B cell (primary cell): ENCODE results near the gene SGIP1. TPM values are rescaled to one million over a fixed set of nuclear protein-coding genes. Genes with fewer than 3 reads are reported as not detected.

Experiments used
- ATAC-seq: fragments of 200-7000 bp; cut with Tn5 transposase; one replicate; pipeline ENCODE4 v1.10.0; 2021; ENCODE audit warnings: low read depth, mild to moderate bottlenecking, moderate number of reproducible peaks, moderate library complexity
- CTCF ChIA-PET: fragments of 350-600 bp; sonication (Branson Sonifier 250); formaldehyde crosslinking; loops from one replicate; lab custom pipeline; 2021; ENCODE audit warnings: antibody characterized with exemption, inconsistent platforms; lab: Charles Lee
- POLR2A ChIA-PET: fragments of 350-600 bp; sonication (Branson Sonifier 250); formaldehyde crosslinking; loops from one replicate; lab custom pipeline; 2021; ENCODE audit warnings: antibody characterized with exemption; lab: Charles Lee
- DNase-seq: peaks from one replicate; pipeline ENCODE4 v3.0.0; 2013
- H2AFZ ChIP-seq: 2 replicates; pipeline ENCODE4 v1.6.1; 2012; ENCODE audit warnings: mild to moderate bottlenecking, low read depth, low read length; ENCODE audit not compliant: insufficient read depth, poor library complexity, severe bottlenecking
- H3K27ac ChIP-seq, 2 donors: 1 replicate in 1 of 2; 2 replicates in 1 of 2; pipeline ENCODE4 v1.5.1; 2012 to 2013; ENCODE audit warnings: low read length in 2 of 2, mild to moderate bottlenecking in 2 of 2, moderate library complexity in 1 of 2
- H3K27me3 ChIP-seq, 4 experiments: fragments of 200-600 bp in 1 of 4; sonication (generic) in 1 of 4; replicated peaks in 1 of 4; 1 replicate in 2 of 4; 2 replicates in 2 of 4; pipeline versions ENCODE4 v1.6.1 to v1.7.0; 2013 to 2016; ENCODE audit warnings: low read length in 3 of 4, mild to moderate bottlenecking in 2 of 4, mixed read lengths in 1 of 4, moderate library complexity in 1 of 4; ENCODE audit not compliant: insufficient read depth in 4 of 4, control insufficient read depth in 3 of 4; ENCODE audit errors: control extremely low read depth in 1 of 4
- H3K36me3 ChIP-seq, 2 experiments: replicated peaks in 1 of 2; 1 replicate in 1 of 2; 2 replicates in 1 of 2; pipeline versions ENCODE4 v1.6.1 to v1.7.1; 2013; ENCODE audit warnings: low read length in 1 of 2; ENCODE audit not compliant: insufficient read depth in 2 of 2, control insufficient read depth in 1 of 2; ENCODE audit errors: control extremely low read depth in 1 of 2, extremely low read depth in 1 of 2
- H3K4me1 ChIP-seq, 2 donors: fragments of 200-600 bp in 1 of 2; sonication (generic) in 1 of 2; 1 replicate in 1 of 2; 2 replicates in 1 of 2; pipeline versions ENCODE4 v1.5.1 to v1.6.1; 2013 to 2017; ENCODE audit warnings: low read length in 2 of 2; ENCODE audit not compliant: control insufficient read depth in 2 of 2, insufficient read depth in 2 of 2
- H3K4me2 ChIP-seq: replicated peaks from 2 replicates; pipeline ENCODE3; 2012; ENCODE audit warnings: mild to moderate bottlenecking, low read depth, low read length; ENCODE audit not compliant: poor library complexity, severe bottlenecking
- H3K4me3 ChIP-seq, 5 experiments: fragments of 200-600 bp in 1 of 5; sonication (generic) in 1 of 5; 1 replicate in 3 of 5; 2 replicates in 2 of 5; pipeline versions ENCODE4 v1.5.1 to v1.7.0; 2011 to 2016; ENCODE audit warnings: low read length in 4 of 5, mild to moderate bottlenecking in 4 of 5, low read depth in 2 of 5, control low read depth in 1 of 5, moderate library complexity in 1 of 5; ENCODE audit not compliant: insufficient read depth in 1 of 5; ENCODE audit errors: control extremely low read depth in 1 of 5, extremely low read depth in 1 of 5
- H3K79me2 ChIP-seq: fragments of 200-600 bp; sonication (generic); one replicate; pipeline ENCODE4 v1.6.0; 2016; ENCODE audit warnings: low read length; ENCODE audit not compliant: control insufficient read depth, insufficient read depth
- H3K9ac ChIP-seq: fragments of 200-600 bp; sonication (generic); 2 replicates; pipeline ENCODE4 v1.6.1; 2017; ENCODE audit warnings: mild to moderate bottlenecking, low read length, moderate library complexity
- H3K9me3 ChIP-seq, 3 donors: one replicate each; pipeline versions ENCODE4 v1.6.1 to v1.7.1; 2013; ENCODE audit warnings: low read length in 2 of 3; ENCODE audit not compliant: control insufficient read depth in 2 of 3, insufficient read depth in 1 of 3; ENCODE audit errors: control extremely low read depth in 1 of 3
- H4K20me1 ChIP-seq: 2 replicates; pipeline ENCODE4 v1.6.0; 2012; ENCODE audit warnings: mild to moderate bottlenecking, low read length; ENCODE audit not compliant: insufficient read depth, control insufficient read depth, poor library complexity, severe bottlenecking
- H3K27ac Mint-ChIP-seq: one replicate; pipeline ENCODE4 v1.8.0; 2021; ENCODE audit warnings: mixed read lengths
- H3K27me3 Mint-ChIP-seq: one replicate; pipeline ENCODE4 v1.8.0; 2021; ENCODE audit warnings: mixed read lengths
- H3K4me1 Mint-ChIP-seq: one replicate; pipeline ENCODE4 v1.8.0; 2021; ENCODE audit warnings: mixed read lengths
- H3K4me3 Mint-ChIP-seq: one replicate; pipeline ENCODE4 v1.8.0; 2021; ENCODE audit warnings: mixed read lengths
- H3K9me3 Mint-ChIP-seq: one replicate; pipeline ENCODE4 v1.8.0; 2022; ENCODE audit warnings: mixed read lengths; ENCODE audit not compliant: insufficient read depth
- CTCF ChIP-seq: fragments of 200-600 bp; IDR thresholded peaks from one replicate; pipeline ENCODE4 v1.8.0; 2022; ENCODE audit warnings: antibody characterized with exemption, mild to moderate bottlenecking
- EZH2 ChIP-seq: IDR thresholded peaks from 2 replicates; pipeline ENCODE4 v1.6.1; 2012; ENCODE audit warnings: borderline replicate concordance, low read depth, mild to moderate bottlenecking, moderate library complexity, low read length; ENCODE audit not compliant: insufficient read depth, poor library complexity, severe bottlenecking
- WGBS: methylation state at CpG from one replicate; pipeline ENCODE4 v1.1.5; 2013; ENCODE audit warnings: missing lambda C conversion rate; ENCODE audit not compliant: insufficient coverage; 5-methylcytosine and 5-hydroxymethylcytosine counted together
- intact Hi-C: fragments of 100-400 bp; cut with micrococcal nuclease; formaldehyde crosslinking; loops from one replicate; pipeline ENCODE4 v1.10.0; 2022
- polyA plus RNA-seq: library from polyadenylated mRNA; depleted of rRNA; stranded (reverse); fragments of >200 nt; gene quantifications from 2 replicates; pipeline ENCODE4 v1.2.3, GENCODE V29; 2012
- total RNA-seq, 2 donors: library from RNA; stranded (reverse); fragments of 120-200 nt in 1 of 2; gene quantifications; 1 replicate in 1 of 2; 2 replicates in 1 of 2; pipeline versions ENCODE4 v1.2.3 to v1.2.4, GENCODE V29; 2013 to 2022

Gene SGIP1
- total and polyA plus RNA-seq, 2 donors (not counting 1 experiment from before 2014, with no cell fraction given), result not detected

DNA sequence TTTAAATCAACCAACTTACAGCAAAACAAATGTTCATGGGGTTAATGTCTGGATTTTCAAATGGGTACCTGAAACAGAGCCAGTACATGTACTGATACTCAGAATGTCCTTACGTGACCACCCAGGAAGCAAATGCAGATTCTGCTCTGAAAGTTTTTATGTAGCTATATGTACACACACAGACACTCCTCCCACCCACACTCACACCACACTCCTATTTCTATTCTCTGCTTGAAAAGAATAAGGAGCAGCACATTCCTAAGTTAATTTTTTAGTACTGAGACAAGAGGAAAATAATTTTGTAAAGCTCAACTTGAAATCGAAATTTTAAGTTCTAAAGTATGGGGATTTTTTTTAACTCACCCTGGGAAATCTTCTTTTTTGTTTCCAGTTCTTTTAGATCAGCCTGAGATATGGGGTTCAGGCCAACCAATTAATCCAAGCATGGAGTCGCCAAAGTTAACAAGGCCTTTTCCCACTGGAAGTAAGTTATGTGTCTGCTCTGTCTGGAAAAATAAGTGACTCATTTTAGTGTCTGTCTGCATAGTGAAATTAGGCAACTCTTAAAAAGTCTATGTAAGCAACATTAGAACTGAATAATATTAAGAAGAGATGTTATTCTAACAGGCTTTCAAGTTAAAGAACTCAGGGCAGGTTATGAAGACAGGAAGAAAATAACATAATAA is 142.8 kb downstream of the SGIP1 start:
- ChIA-PET CTCF (no interaction called here), POLR2A (no interaction called here)
- Histone ChIP-seq H3K4me3 (no peak overlapping the region), H2AFZ (no peak overlapping the region), H3K9me3 (no peaks in the 10 kb centered on the region), H3K27me3 (no peaks in the 10 kb centered on the region), H3K79me2 (no peaks in the 10 kb centered on the region), H3K27ac (no peak overlapping the region), H4K20me1 (no peaks in the 10 kb centered on the region), H3K9ac (no peak overlapping the region), H3K36me3 (no peaks in the 10 kb centered on the region), H3K4me2 (no peak overlapping the region), H3K4me1 (peaks cover 0 to under 1% of the 10 kb centered on the region in 2 donors)
- Mint-ChIP-seq H3K27me3 (no peaks in the 10 kb centered on the region), H3K4me1 (peaks cover under 1% of the 10 kb centered on the region), H3K4me3 (no peak overlapping the region), H3K9me3 (no peaks in the 10 kb centered on the region), H3K27ac (no peak overlapping the region)
- no CpG with 5 or more reads among the region's 3 CpGs for WGBS
- TF ChIP-seq EZH2 (no peak), CTCF (no peak)
- ATAC-seq (no peak), DNase-seq (no peak)
- intact Hi-C loops, result no loop called here

- Histone ChIP-seq H3K4me3 (no peak overlapping the region), H3K27ac (no peak overlapping the region), H3K27me3 (no peaks in the 10 kb centered on the region), H2AFZ (no peak overlapping the region), H3K79me2 (no peaks in the 10 kb centered on the region), H3K36me3 (no peaks in the 10 kb centered on the region), H4K20me1 (no peaks in the 10 kb centered on the region), H3K4me1 (no peaks in the 10 kb centered on the region), H3K9ac (no peak overlapping the region), H3K4me2 (no peak overlapping the region), H3K9me3 (no peaks in the 10 kb centered on the region)
- 100% methylated on average over 1 of the region's 1 CpG for WGBS
- TF ChIP-seq CTCF, result no peak
- no peak for TF ChIP-seq EZH2
- DNase-seq (no peak), ATAC-seq (no peak)
- Mint-ChIP-seq H3K9me3 (no peaks in the 10 kb centered on the region), H3K27ac (no peak overlapping the region), H3K4me3 (no peak overlapping the region), H3K27me3 (peaks cover 5% of the 10 kb centered on the region), H3K4me1 (no peaks in the 10 kb centered on the region)
- POLR2A ChIA-PET, result no interaction called here
- CTCF ChIA-PET, result no interaction called here
- intact Hi-C loops, result no loop called here
Measured at GRCh38 chr1:66678146-66678545, 144.2 kb downstream of the SGIP1 start.
